Activated naive CD4-positive, alpha-beta T cell (primary cell): ENCODE measurements around the gene TGFB2.
"Not testable (repeated sequence)": the region's sequence is repeated elsewhere in the genome, so short reads cannot be mapped to it uniquely, and the experiment has no call there.

Experiments
- DNase-seq, 4 experiments: peaks; one replicate each; lab custom pipeline; 2025; lab: John Stamatoyannopoulos, UW

Gene TGFB2

DNA sequence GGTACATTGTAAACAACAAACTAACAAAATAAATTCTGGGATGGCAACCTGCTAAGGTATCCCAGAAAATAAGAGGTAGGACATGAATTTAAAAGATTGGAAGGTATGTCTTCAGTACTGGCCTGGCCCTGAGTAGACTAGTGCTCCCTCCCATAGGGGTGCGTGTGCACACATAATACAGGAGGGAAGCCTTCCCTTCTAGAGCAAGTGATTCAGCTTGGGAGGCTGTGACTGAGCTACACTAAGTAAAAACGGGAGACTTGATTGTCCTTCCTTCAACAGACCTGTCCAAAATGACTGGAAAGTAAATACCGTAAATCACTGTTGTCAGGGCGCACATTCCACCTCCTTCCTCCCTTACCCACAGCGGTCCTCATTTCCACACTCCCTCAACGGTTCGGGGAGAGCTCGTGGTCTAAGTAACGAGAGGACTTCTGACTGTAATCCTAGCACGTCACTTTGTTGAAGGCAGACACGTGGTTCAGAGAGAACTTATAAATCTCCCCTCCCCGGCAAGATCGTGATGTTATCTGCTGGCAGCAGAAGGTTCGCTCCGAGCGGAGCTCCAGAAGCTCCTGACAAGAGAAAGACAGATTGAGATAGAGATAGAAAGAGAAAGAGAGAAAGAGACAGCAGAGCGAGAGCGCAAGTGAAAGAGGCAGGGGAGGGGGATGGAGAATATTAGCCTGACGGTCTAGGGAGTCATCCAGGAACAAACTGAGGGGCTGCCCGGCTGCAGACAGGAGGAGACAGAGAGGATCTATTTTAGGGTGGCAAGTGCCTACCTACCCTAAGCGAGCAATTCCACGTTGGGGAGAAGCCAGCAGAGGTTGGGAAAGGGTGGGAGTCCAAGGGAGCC lies at the start of gene TGFB2:
TGFB2 (plus strand) TSS at position 523 of the 859 bp plus-strand sequence. CDS start 1,366 bp downstream, outside the sequence.
- DNase-seq: no peak

- no peak for DNase-seq
Observed at GRCh38 chr1:218296162-218296561, 49.0 kb upstream of the TGFB2 start.

- no peak for DNase-seq
Observed at GRCh38 chr1:218297461-218297860, 47.7 kb upstream of the TGFB2 start.

DNA sequence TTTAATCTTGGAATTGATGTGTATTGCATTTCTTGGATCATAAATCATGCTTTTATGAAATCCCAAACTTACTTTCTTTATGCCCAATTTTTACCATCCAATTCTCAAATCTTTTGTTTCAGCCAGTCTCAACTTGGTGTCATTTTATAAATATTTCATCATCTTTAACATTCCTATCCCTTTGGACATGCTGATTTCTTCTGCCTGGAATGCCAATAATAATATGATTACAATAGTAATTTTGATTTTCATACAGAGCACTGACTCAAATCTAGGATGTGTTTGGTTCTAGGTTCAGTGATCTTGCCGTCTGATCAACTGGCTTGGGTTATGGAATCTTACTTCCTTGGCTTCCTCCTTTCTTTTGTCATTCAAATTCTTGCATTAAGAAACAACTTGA lies 47.3 kb upstream of the TGFB2 start:
- no peak for DNase-seq

DNA sequence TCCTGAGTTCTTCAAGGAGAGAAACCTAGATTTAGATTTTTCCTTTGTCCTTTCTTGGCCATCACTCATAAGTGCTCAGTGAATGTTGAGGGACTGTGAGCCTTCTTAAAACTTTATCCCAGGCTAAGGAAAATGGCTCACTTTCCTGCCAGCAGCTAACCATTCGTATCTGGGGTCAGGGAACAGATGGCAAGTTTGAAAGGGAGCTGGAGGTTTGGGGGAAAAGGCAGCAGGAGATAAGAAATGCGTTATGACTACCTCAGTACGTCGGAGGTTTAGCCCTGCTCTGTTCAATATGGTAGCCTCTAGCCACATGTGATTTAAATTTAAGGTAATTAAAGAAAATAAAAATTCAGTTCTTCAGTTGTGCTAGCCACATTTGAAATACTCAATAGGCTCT lies 46.7 kb upstream of the TGFB2 start:
- no peak for DNase-seq

DNA sequence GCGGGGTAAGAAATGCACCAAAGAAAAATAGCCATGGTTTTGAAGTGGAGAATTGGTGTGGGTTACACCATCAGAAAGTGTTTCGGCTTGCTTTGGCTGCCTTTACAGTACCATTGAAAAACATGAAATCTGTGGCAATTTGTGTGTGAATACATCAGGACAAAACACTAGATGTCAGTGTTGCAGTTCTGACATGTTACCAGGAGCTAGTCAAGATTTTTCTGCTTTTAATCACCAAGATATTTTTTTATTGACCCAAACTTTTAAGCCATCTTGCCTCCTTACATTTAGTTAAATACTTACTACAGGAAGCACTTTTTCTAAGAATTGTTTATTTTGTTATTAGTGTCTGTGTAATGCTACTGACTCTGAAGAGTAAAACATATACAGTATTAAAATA lies 45.7 kb upstream of the TGFB2 start:
- no peak for DNase-seq

GRCh38 chr1:218301217-218301616 lies 43.9 kb upstream of the TGFB2 start:
- DNase-seq: no peak

GRCh38 chr1:218302155-218302554 lies 43.0 kb upstream of the TGFB2 start:
- DNase-seq: no peak

DNA sequence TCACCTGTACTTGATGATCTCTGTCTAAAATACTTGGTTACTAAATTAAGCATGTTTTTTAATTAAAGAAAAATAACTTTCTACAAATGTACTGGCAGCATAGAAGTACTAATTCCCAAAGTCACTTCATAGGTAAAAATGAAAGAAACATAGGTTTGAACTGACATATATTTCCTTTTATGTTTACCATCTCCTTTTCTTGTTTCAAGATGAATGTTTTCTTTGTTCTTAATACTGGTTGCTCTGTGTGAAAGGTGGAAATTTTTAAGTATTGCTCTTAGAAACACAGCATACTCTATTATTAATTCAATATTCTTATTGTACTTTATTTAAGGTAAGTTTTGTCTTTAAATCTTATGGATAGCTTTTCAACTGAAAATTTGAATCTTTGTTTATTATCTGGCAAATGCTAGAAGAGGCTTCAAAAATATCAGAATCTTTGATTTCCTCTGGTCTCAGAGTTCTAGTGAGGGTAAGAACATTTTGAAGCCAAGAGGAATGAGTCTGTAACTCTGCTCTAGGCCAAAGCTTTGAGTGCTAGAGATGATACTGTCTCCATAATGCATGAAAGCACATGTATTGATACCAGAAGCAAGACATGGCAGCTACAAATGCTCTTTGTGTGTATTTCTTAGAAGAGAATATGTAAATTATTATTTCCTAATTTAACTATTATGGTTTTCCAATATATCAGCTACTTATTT lies 41.8 kb upstream of the TGFB2 start:
- DNase-seq: no peak

DNA sequence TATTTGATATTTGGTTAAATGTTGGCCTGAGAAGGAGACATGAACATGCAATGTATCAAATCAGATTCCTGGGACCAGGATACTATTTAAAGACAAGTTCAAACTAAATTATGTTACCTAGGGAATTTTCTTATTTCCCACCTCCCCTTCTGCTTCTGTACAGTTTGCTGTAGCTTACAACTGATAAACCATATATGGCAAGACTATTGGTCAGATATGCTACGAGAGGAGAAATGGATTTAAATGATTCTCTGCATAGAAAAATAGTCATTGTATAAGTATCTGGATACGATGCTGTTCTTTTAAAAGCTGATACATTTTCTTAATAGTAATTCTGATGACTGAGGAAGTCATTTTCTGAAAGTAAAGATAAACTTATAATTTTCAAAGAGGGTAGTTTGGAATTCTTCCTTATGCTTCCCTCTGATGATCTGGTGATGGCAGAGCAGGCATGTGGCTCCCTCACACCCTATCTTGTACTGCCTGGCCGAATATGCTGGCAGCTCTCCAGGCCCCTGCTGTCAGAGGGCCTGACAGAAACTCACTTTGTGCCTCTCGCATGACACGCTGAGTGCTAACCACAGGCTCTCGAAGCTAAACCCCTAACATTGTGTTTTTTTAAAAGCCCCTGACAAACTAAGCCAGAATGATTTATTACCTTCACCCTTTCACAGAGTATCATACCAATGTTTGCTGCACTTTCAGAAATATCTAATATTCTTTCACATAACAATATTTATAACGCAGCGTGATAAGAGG lies 40.7 kb upstream of the TGFB2 start:
- no peak for DNase-seq

DNA sequence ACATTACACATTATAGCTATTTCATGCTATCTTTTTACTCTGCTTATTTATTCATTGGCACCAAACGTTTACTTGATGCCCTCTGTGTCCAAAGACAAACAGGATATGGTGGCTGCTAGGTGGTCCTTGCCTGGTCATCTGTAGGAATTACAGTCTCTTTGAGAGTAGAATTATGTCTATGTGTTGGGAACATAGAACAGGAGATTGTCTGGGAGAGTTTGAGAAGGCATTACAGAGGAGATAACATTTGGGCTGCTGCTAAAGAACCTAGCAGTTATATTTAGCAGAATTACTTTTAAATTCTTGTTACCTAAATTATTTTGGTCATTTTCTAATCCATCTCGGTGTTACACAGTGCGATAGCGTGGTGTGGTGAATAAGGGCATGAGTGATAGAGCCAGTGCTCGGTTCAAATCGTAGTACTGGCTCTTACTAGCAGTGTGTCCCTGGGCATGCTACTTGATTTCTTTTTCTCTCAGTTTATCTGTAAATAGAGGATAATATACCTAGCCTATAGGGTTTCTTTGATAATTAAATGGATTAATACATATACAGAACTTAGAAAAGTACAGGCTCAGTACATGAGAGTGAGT lies 39.6 kb upstream of the TGFB2 start:
- DNase-seq: no peak

DNA sequence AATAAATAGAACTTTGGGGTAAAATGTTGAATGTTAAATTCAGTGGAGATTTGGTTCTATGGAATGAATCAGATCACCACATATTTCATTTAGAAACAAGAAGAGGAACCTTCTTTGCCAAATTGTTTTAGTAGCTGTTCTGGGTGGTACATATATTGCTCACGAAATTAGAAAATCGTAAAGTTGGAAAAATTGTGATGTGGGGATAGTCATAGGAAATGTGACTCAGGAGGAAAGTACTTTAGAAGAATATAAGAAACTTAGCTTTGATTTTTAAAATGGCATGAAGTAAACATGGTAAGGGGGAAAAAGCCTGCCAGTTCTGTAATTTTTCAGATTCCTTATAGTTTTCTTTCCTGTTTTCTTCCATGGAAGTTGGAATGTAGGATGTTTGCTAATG lies 32.6 kb upstream of the TGFB2 start:
- no peak for DNase-seq

GRCh38 chr1:218314316-218314715 lies 30.8 kb upstream of the TGFB2 start:
- no peak for DNase-seq

GRCh38 chr1:218315638-218316037 lies 29.5 kb upstream of the TGFB2 start:
- no peak for DNase-seq

GRCh38 chr1:218317061-218317460 lies 28.1 kb upstream of the TGFB2 start:
- DNase-seq: no peak

DNA sequence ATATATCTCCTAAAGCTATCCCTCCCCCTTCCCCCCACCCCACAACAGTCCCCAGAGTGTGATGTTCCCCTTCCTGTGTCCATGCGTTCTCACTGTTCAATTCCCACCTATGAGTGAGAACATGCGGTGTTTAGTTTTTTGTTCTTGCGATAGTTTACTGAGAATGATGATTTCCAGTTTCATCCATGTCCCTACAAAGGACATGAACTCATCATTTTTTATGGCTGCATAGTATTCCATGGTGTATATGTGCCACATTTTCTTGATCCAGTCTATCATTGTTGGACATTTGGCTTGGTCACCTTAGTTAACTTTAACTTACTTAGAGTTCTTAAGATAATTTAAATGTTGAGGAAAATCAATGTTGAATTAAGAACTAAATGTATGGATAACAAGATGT lies 25.0 kb upstream of the TGFB2 start:
- DNase-seq: not testable (repeated sequence)

DNA sequence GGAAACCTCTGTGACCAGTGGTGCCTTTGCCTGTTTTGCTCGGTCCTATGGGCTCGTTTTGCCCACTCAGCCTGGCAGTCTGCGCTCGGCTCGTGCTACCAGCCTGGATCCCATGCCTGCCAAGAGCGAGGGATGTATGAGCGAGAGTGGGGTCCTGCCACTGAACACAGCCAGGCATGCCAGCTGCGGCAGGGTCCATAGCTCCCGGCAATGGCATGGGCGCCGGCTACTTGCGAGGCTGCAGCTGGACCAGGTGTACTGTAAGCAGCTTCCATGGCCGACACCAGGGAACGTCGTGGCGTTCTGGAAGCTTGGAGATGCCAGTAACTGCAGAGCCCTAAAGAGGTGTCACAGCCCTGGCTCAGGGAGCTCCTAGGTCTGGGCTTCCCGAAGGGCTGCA lies 22.4 kb upstream of the TGFB2 start:
- no peak for DNase-seq

DNA sequence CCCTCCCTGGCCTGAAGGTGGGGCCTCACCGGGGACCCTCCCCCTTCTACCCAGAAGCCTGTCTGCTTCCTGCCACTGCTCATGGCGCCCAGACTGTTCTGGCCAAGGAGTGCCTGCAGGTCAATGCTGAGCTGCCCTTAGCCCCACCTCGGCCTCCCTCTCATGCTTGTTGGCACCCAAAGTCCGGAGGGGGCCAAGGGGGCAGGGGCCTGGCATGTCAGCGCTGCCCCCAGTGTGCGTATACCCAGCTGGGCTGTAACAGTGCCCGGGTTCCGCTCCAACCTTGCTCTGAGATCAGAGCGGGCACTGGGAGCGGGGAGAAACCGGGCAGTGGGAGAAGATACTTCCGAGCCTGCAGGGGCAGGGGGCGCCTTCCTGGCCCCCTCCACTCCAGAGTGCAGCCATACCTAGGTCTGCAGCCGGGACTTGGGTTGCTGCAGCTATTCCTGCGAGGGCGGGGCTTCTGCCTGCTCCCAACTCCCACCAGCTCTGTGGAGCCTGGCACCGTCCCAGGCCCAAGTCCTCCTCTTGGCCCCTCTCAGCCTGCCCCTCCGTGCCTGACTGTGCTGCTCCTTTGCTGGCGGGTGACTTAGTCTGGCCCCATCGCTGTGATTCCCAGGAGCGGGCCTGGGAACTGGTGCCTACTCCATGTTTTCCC lies 21.4 kb upstream of the TGFB2 start:
- DNase-seq: no peak

GRCh38 chr1:218324226-218324580 lies 20.9 kb upstream of the TGFB2 start:
- DNase-seq: no peak

- no peak for DNase-seq
Observed at GRCh38 chr1:218328769-218329168, 16.4 kb upstream of the TGFB2 start.

- no peak for DNase-seq
Observed at GRCh38 chr1:218330043-218330623, 15.0 kb upstream of the TGFB2 start.
